ENCODE measurements around the gene RFX8. TPM values are rescaled to one million over a fixed set of nuclear protein-coding genes. Genes with fewer than 3 reads are reported as not detected.

RFX8 gene
- total and polyA plus RNA-seq, 10 of the 15 experiments (the other 5 are each of a cell fraction or from before 2014, with no cell fraction given): 0.19 TPM; not detected in 9

- Histone ChIP-seq H3K4me2 (ENCODE audit: control insufficient read depth, insufficient read depth) (no peak overlapping the region), H3K27ac (ENCODE audit: control insufficient read depth, insufficient read depth) (no peak overlapping the region), H3K4me1 (ENCODE audit: control insufficient read depth, insufficient read depth, low read length) (no peaks in the 10 kb centered on the region), H3K36me3 (ENCODE audit: control insufficient read depth in 2 of 2, insufficient read depth in 2 of 2, low read length in 1 of 2) (no peaks in the 10 kb centered on the region), H3K9ac (ENCODE audit: control insufficient read depth, insufficient read depth, low read length) (no peak overlapping the region), H2AFZ (ENCODE audit: control insufficient read depth, low read depth, low read length) (no peak overlapping the region), H3K4me3 (no peak overlapping the region), H3K27me3 (replicated peaks in 1 of 2; ENCODE audit: control insufficient read depth in 2 of 2, insufficient read depth in 2 of 2, low read length in 1 of 2) (no peaks in the 10 kb centered on the region; a peak in 1 of 4 replicates), H3K9me3 (replicated peaks; ENCODE audit: control insufficient read depth, insufficient read depth, low read length) (no peaks in the 10 kb centered on the region), H4K20me1 (ENCODE audit: control insufficient read depth, insufficient read depth) (no peaks in the 10 kb centered on the region), H3K79me2 (ENCODE audit: control insufficient read depth, insufficient read depth, low read length) (no peaks in the 10 kb centered on the region)
- RAD21 ChIA-PET (ENCODE audit: unreplicated experiment): interaction anchor here (0.6 kb wide), 1 partner anchor 62 kb away, joined by 3 read pairs; no protein-coding TSS in a partner anchor
- DNase-seq (ENCODE audit: low read depth, low spot score): no peak
- POLR2A ChIA-PET: no interaction called here
- WGBS (ENCODE audit: insufficient coverage, insufficient replicate concordance, low lambda C conversion rate, missing lambda C conversion rate): 3% methylated on average over 4 of the region's 4 CpGs
- no TSS peak for BruUV-seq (replicated peaks)
- intact Hi-C loops (cut with micrococcal nuclease; ENCODE audit: unreplicated experiment): no loop called here
- CTCF ChIA-PET: interaction anchor here (0.6 to 1.5 kb wide), 3 partner anchors 13 to 401 kb away, joined by 3 to 6 read pairs (median 3); no protein-coding TSS in a partner anchor
- ATAC-seq: no peak
- TF ChIP-seq SMC3 (IDR thresholded peaks at IDR 0.05; ENCODE audit: borderline replicate concordance, low read length) (no peak), NFXL1 (IDR thresholded peaks at IDR 0.05; ENCODE audit: borderline replicate concordance) (no peak), NR2C1 (IDR thresholded peaks at IDR 0.05) (no peak), RAD51 (IDR thresholded peaks at IDR 0.05) (no peak), CREM (IDR thresholded peaks at IDR 0.05; ENCODE audit: low read depth) (no peak), PAX5 (IDR thresholded peaks at IDR 0.05; ENCODE audit: borderline replicate concordance, low read depth, low read length) (no peak), FOS (IDR thresholded peaks at IDR 0.05; ENCODE audit: borderline replicate concordance, extremely low read depth, insufficient read length) (no peak)
- FAIRE-seq: no peak
- SMC1A ChIA-PET (ENCODE audit: uncharacterized antibody, unreplicated experiment): no interaction called here
- in situ Hi-C loops (cut with MboI): no loop called here
Observed at GRCh38 chr2:101431486-101431885, 43.4 kb downstream of the RFX8 start.

GRCh38 chr2:101430156-101430555 lies 44.8 kb downstream of the RFX8 start:
- POLR2A ChIA-PET: no interaction called here
- TF ChIP-seq ASH2L (IDR thresholded peaks at IDR 0.05; ENCODE audit: borderline replicate concordance, low read depth) (no peak), GABPA (IDR thresholded peaks at IDR 0.05; ENCODE audit: low read depth) (no peak), NRF1 (conservative IDR thresholded peaks at IDR 0.05; ENCODE audit: low read depth, low read length) (no peak), SMC3 (IDR thresholded peaks at IDR 0.05; ENCODE audit: borderline replicate concordance, low read length) (no peak), SUZ12 (IDR thresholded peaks at IDR 0.05; ENCODE audit: unreplicated experiment) (no peak), NR2F1 (conservative IDR thresholded peaks at IDR 0.05) (no peak), PRDM15 (CRISPR knock-in tag; IDR thresholded peaks at IDR 0.05) (no peak), USF1 (IDR thresholded peaks at IDR 0.05; ENCODE audit: borderline replicate concordance, extremely low read length, insufficient read depth, low read depth, low read length) (no peak), CBX3 (IDR thresholded peaks at IDR 0.05; ENCODE audit: borderline replicate concordance, low read depth) (no peak)

More at GRCh38 chr2:101430156-101430555, 44.8 kb downstream of the RFX8 start:
- intact Hi-C loops (cut with micrococcal nuclease; ENCODE audit: unreplicated experiment) (no loop called here), in situ Hi-C loops (cut with MboI) (no loop called here)
- no TSS peak for BruUV-seq (replicated peaks)
- H4K20me1 ChIP-seq (ENCODE audit: control insufficient read depth, insufficient read depth): no peaks in the 10 kb centered on the region
- H3K27me3 ChIP-seq (replicated peaks in 1 of 2; ENCODE audit: control insufficient read depth in 2 of 2, insufficient read depth in 2 of 2, low read length in 1 of 2): no peaks in the 10 kb centered on the region; a peak in 1 of 4 replicates
- no peaks in the 10 kb centered on the region for H3K79me2 ChIP-seq (ENCODE audit: control insufficient read depth, insufficient read depth, low read length)
- no peak overlapping the region for H3K4me2 ChIP-seq (ENCODE audit: control insufficient read depth, insufficient read depth)
- no peak overlapping the region for H3K27ac ChIP-seq (ENCODE audit: control insufficient read depth, insufficient read depth)
- ATAC-seq: no peak
- no peaks in the 10 kb centered on the region for H3K9me3 ChIP-seq (replicated peaks; ENCODE audit: control insufficient read depth, insufficient read depth, low read length)
- no peak for DNase-seq (ENCODE audit: low read depth, low spot score)
- 94% methylated on average over 2 of the region's 2 CpGs for WGBS (ENCODE audit: insufficient coverage, insufficient replicate concordance, low lambda C conversion rate, missing lambda C conversion rate)
- no peaks in the 10 kb centered on the region for H3K36me3 ChIP-seq (ENCODE audit: control insufficient read depth in 2 of 2, insufficient read depth in 2 of 2, low read length in 1 of 2)
- CTCF ChIA-PET: no interaction called here
- H2AFZ ChIP-seq (ENCODE audit: control insufficient read depth, low read depth, low read length): no peak overlapping the region
- no peak overlapping the region for H3K9ac ChIP-seq (ENCODE audit: control insufficient read depth, insufficient read depth, low read length)
- H3K4me1 ChIP-seq (ENCODE audit: control insufficient read depth, insufficient read depth, low read length): no peaks in the 10 kb centered on the region
- H3K4me3 ChIP-seq: no peak overlapping the region
- SMC1A ChIA-PET (ENCODE audit: uncharacterized antibody, unreplicated experiment): interaction anchor here (1.2 kb wide), 1 partner anchor 372 kb away, joined by 3 read pairs; no protein-coding TSS in a partner anchor
- no peak for FAIRE-seq
- RAD21 ChIA-PET (ENCODE audit: unreplicated experiment): no interaction called here

Measured in GM12878 (cell line).